GM11168 (cell line): ENCODE measurements around the gene NUDT13.

Experiments used
- in situ Hi-C: fragments of 300-500 bp; cut with MboI; formaldehyde crosslinking; loops from one replicate; pipeline ENCODE4 v1.12.0; 2022; ENCODE audit warnings: low sequenced_read_pairs; ENCODE audit not compliant: unreplicated experiment

NUDT13 gene

DNA sequence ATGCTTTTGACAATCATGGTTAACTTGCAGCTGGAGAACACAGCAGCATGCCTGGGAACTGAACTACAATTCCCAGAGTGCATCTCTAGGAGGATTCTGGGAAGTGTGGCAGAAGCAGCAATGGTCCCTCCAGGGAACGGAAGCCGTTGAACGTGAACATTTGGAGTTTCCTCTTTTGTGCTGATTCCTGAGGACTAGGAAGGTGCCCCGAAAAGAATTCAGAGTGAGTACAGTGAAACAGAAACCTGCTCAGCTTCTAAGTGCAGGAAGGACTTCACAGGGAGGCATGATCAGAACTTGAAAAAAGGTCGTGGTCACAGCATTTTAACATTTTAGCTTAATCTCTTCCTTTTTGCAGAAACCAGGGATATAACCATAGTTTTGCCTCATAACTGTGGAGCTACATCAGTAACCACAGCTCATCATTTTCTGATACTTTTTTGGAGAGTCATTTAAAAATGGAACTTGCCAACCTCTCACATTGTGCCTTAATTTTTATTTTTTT is at the start of gene NUDT13:
TSS of gene NUDT13 (plus strand) at position 111 of the 505 bp plus-strand sequence. CDS start 3,911 bp downstream, outside the sequence.
- in situ Hi-C loops = no loop called here

DNA sequence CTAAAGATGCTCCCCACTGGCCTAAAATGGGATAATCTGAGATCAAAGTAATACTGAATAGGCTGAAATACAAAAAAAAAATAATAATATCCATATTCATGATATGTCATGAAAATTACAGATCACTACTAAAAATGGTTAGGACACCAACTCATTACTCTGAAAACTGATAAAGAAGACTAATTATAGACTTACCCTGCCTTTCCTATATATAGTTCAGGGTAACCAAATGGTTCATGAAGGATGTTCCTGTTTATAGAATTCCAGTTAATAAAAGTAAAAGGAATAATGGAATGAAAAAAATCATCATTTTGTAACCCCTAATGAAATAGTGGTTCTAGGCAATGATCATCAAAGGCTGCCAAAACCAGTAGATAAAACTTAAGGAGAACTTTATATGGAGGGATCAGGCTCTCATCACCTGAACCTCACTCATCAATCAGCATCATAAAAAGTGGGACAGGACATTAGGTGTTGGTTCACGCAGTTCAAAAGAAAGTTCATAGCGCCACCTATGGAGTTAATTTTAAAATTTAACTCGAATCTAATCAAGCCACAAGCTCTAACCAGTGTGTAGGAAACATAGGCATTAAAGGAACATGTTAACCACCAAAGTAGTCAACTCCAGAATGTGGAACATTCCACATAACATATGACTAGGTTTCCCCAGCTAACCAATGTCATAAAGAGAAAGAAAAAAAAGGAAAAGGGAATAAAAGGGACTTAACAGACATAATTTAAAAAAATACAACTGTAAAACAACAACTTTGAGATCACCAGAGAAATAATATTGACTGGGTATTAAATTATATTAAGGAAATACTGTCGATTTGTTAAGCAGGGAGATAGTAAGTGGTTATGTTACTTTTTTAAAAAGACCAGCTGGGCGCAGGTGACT is 49.3 kb upstream of the NUDT13 start:
- in situ Hi-C loops = no loop called here

DNA sequence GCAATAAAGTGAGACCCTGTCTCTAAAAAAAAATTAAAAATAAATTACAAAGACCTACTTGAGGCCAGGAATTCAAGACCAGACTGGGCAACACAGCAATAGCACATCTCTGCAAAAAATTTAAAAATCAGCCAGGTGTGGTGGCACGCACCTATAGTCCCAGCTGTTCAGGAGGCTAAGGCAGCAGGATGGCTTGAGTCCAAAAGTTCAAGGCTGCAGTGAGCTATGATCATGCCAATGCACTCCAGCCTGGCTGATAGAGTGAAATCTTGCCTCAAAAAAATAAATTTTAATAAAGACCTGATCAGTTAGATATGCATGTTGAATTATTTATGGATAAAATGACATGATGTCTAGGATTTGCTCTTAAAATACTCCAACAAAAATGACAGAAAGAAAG is 48.5 kb upstream of the NUDT13 start:
- in situ Hi-C loops = no loop called here

DNA sequence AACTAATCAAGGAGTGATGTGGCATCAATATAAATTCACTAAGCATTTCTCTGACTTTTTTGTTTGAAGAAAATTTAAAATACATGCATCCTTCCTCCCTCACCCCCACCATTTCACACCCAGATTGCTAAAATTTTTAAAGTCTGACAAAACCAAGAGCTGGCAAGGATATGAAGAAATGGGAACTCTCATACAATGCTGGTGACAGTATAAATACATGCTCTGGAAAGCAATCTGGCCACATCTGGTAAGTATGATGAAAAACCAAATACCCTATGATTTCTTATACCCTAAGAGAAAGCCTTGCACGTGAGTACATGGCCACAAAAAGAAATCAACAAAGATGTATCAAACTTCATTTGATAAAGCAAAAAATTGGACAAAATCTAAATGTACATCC is 44.8 kb upstream of the NUDT13 start:
- in situ Hi-C loops = no loop called here

DNA sequence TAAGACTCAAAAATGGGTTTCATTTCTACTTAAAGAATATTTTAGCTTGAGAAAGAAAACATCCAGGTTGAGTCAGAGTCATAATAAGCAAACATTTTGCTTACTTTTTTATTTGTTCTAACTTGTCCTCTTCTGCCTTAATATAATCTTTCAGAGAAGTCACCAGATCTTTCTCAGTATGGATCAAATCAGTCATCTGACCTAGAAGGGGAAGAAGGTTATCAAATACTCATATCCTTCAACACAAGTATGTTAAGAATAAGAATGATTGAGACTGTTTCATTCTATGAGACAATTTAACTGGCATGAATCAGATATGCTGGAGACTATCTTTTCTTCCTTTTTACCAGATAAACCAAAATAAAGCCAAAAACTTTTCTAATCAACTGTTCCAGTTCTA is 36.6 kb upstream of the NUDT13 start:
- in situ Hi-C loops = no loop called here

DNA sequence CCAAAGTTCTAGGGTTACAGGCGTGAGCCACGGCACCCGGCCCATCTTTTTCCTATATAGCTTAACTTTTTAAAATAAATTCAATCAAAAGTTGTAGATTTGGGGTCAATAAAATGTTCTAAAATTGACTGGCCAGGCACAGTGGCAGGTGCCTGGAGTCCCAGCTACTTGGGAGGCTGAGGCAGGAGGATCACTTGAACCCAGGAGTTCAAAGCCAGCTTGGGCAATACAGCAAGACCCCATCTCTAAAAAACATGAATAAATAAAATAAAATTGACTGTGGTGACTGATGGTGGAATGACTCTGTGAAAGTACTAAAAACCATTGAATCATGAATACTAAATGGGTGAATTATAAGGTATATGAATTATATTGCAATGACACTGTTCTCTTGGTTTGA is 34.4 kb upstream of the NUDT13 start:
- in situ Hi-C loops = no loop called here

DNA sequence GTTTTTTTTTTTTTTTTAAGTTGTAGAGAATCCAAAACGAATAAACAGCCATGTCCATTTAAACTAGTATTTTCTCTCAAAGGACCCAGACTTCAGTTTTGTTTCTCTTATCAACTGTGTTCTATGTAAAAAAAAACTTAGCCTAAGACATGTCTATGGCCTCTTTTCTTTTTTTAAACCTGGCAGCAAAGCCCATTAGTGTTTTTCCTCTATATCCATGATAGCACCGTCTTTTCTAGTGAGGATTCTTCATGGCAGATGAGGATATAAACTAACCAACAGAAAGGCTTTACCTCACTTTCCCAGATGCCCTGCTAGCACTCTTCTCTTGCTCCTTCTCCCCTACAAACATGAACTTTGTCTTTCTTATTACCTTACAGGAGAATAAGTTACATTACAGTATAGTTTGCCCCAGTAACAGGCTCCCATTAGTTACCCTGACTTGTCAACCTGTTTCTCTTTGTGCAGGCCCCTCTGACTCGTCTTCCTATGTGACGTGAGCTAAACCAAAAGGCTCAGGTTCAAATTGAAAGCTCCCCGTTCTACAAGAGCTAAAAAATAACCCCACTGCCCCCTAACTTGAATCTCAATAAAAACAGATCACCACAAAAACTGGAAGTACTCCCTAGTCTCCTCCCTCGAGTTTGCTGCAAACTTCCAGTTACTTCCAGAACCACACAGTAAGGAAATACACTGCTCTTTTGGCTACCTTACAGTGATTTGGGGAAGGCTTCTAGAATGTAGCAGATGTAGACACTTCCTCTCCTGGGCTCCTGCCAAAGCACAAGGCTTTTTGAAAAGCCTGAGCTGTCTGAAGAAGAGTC is 33.7 kb upstream of the NUDT13 start:
- in situ Hi-C loops = no loop called here

DNA sequence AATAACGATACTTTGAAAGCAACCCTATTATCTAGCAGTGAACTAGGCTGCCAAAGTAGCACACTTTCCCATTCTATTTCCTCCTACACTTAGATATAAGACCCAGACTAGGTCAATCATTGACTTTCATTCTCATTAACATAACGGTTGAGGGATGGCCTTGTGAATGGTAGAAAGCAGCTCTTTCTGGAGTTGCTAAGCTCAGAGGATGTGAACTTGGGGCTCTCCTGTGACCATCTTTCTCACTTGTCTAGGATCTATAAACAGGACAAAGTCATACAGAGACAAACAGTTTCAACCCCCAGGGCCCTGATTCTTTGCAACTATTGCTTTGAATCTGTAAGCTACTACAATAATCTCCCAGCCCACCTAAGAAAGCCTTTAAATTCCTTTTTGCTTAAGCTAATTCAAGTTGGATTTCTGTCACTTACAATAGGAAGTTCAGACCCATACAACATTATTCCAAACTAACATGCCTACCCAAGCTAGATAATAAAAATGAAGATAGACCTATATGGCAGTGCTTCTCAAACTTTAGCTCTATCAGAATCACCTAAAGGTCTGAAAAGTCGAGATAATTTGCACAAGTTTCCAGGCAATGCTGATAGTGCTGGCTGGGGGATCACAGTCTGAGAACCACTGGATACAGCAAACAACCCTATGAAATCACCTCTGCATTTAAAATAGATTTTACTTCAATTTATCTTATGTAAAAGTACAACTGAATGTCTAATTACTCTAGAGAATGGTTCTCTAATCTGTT is 30.3 kb upstream of the NUDT13 start:
- in situ Hi-C loops = no loop called here

DNA sequence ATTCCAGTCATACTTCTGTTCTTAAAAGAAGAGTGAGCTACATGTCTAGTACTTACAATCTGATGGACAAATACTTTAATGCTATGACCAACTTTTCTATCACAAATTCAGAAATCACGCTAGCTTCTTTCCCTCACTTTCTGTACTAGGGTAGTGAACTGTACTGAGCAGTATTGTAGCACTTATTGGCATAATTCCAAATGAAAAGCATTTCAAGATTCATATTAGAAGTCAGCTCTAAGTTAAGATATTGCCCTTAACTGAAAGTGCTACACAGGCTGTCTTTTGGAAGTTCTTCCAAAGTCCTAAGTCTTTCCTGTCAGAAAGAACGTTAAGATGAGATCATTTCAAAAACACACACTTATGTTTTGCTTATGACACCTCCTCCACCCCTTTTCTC is 27.0 kb upstream of the NUDT13 start:
- in situ Hi-C loops = no loop called here

DNA sequence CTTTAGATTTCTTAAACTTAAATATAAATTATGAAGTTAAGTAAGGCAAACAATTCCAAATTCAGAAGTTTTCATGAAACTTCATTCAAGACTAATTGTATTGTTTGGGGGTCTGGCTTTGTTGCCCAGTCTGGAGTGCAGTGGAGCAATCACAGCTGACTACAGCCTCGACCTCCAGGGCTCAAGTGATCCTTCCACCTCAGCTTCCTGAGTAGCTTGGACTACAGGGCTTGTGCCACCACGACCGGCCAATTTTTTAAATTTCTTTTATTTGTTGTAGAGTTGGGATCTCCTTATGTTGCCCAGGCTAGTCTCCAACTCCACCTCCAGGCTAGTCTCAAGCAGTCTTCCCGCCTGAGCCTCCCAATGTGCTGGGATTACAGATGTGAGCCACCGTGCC is 26.0 kb upstream of the NUDT13 start:
- in situ Hi-C loops = no loop called here

DNA sequence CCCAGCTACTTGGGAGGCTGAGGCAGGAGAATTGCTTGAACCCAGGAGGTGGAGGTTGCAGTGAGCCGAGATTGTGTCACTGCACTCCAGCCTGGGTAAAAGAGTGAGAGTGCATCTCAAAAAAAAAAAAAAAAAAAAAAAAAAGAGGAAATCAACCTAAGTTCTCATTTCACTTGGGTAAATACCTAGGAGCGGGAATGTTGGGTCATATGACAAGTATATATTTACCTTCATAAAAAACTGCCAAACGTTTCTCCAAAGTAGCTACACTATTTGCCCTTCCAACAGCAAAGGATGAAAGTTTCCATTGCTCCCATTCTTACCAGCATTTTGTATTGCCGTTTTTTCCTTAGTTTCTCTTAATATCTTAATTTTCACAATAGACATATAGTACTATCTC is 23.4 kb upstream of the NUDT13 start:
- in situ Hi-C loops = no loop called here

DNA sequence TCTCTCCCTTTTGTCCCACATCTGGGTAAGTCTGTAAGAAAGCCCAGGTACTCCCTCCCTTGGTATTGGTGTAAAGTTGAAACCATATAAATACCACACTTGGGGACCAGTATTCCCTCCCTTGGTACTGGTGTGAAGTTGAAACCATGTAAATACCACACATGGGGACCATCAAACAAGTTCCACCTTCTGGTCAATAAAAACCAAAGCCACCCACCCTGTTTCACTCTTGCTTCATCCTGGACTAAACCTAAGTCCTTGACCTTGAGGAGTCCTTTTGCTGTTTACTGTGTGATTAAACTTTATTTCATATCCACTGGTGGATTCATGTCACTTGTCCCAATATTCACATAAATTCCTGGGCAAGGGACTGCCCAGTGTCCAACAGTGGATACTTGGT is 22.0 kb upstream of the NUDT13 start:
- in situ Hi-C loops = no loop called here

DNA sequence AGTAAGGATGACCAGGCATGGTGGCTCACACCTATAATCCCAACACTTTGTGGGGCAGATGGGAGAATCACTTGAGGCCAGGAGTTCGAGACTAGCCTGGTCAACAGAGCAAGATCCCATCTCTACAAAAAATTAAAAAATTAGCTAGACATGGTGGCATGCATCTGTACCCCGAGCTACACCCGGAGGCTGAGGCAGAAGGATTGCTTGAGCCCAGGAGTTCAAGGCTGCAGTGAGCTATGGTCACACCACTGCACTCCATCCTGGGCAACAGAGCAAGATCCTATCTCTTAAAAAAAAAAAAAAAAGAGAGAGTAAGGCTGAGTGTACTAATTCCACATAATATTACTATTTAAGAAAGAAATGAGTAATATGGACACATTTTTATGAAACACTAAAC is 17.4 kb upstream of the NUDT13 start:
- in situ Hi-C loops = loop anchor here (10.0 kb wide), 1 partner anchor 72 kb away; the partner anchor contains the start of genes ECD and FAM149B1

DNA sequence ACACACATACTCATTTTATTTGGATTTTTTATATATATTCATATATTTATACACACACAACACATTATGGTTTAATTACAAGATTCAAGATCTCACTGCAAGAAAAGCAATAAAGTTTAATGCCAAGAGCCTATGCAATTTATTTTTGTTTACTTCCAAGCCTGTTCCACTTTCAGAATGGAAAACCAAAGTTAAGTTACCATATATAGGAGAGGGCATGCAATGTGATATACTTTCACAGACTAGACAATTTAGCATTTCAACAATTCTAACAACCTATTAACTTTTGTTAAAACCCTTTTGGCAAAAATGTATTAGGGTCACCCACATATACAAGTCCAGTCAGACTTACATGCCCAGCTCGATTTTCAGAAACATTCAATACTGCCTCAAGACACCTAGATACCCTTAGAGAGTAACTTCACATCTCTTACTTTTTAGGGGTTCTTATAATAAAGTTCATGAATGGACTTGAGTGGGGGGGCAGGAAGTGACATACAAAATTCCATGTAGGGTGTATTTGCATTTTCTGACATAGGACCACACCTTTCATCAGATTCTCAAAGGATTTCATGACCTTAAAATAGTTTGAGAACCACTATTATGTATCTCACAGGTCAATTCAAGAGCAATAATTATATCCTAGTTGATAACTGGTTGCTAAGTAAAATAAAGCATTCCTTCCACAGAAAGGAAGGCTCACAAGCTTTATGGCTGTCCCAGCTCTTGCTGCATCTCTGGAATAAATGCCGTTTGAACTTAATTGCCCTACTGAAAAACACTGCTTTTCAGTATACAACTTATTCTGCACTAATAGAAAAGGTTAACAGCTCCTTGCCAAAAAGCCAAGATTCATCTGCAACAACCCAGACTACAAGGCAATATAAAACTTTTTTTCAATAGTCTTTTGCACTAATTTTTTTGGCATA is 16.1 kb upstream of the NUDT13 start:
- in situ Hi-C loops = loop anchor here (10.0 kb wide), 1 partner anchor 71 kb away; the partner anchor contains the start of genes ECD and FAM149B1

DNA sequence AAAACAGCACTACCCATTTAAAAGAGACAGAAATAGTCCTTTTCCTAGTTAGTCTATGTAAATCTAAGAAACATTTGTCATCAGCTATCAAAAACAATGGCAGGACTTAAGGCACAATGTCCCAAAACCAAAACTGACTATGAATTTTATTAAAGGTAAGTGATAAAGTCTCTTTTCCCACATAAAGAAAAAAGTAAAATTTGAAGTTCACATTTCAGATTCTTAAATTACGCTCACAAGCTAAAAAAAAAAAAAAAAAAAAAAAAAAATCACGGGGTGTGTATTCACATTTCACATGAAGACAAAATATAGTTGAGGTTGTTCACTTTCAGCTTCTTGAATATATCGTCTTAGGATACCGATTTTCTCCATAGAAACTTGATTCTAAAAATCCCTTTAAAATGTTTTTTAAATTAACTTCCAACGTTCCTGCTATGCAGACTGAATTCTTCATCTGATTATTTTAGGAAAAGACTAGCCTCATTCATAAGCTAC is 15.2 kb upstream of the NUDT13 start:
- in situ Hi-C loops = loop anchor here (10.0 kb wide), 1 partner anchor 70 kb away; the partner anchor contains the start of genes ECD and FAM149B1

DNA sequence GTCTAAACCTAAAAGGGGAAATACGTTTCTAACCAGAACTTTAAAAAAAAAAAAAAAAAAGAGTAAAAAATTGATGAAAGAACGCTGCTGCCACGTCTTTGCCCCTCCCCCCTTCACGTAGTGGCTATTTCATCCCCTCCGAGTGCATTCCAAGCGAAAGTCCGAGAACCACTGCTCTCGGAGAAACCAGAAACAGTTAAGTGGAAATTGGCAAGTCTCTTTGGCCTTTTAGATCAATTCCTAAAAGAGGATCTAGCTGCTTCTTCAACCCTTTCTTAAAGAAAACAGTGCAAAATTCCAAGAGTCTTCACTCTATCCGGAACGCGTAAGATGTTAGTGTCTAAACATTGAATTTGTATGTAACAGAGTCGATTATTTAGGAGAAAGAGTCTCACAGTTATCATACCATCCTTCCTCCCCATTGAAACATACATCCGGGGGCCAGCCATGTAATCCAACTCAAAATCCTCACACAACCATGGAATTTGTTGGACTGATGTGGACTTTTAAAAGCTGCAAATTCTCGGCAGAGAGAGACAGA is 14.7 kb upstream of the NUDT13 start:
- in situ Hi-C loops = loop anchor here (10.0 kb wide), 1 partner anchor 69 kb away; the partner anchor contains the start of genes ECD and FAM149B1

DNA sequence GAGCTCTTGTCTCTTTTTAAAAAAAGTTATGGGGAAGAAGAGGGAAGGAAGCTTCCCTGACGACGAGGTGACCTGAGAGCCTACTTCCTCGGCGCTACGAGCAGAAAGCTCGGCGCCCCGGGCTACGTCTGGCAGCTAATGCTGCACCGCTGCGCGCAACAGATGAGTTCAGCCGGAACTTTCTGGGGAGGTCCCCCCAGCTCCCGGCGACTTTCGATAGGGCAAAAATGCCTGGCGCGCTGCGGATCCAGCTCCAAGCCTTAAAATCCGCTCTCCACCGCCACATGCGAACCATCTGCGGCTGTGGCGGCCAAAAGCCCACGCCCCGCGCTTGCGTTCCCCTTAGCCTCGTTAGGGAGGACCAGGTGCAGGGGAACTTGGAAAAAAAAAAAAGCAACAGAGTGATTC is 14.2 kb upstream of the NUDT13 start:
- in situ Hi-C loops = loop anchor here (10.0 kb wide), 1 partner anchor 69 kb away; the partner anchor contains the start of genes ECD and FAM149B1
